ENCODE data around the gene EDIL3.
"Not testable (repeated sequence)": the region's sequence is repeated elsewhere in the genome, so short reads cannot be mapped to it uniquely, and the experiment has no call there.

EDIL3 gene

DNA sequence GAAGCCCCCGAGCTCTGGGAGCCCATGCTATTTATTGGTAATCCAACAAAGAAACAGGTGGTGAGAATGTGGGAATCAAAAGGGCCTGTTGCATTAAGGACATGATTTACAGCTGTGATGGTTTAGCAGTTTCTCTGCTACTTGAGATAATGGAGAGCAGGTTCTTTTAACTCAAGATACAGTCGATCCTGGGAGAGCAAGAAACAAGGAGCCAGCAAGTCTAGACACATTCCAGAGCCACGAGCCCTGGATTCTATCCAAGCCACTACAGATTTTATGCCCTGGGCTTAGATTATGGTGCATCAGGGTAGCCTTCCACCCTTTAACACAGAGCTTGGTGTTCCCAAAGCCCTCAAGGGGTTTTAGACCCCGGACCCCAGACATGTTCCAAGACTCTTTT, 87.0 kb downstream of the EDIL3 start:
- not testable (repeated sequence) for DNase-seq

DNA sequence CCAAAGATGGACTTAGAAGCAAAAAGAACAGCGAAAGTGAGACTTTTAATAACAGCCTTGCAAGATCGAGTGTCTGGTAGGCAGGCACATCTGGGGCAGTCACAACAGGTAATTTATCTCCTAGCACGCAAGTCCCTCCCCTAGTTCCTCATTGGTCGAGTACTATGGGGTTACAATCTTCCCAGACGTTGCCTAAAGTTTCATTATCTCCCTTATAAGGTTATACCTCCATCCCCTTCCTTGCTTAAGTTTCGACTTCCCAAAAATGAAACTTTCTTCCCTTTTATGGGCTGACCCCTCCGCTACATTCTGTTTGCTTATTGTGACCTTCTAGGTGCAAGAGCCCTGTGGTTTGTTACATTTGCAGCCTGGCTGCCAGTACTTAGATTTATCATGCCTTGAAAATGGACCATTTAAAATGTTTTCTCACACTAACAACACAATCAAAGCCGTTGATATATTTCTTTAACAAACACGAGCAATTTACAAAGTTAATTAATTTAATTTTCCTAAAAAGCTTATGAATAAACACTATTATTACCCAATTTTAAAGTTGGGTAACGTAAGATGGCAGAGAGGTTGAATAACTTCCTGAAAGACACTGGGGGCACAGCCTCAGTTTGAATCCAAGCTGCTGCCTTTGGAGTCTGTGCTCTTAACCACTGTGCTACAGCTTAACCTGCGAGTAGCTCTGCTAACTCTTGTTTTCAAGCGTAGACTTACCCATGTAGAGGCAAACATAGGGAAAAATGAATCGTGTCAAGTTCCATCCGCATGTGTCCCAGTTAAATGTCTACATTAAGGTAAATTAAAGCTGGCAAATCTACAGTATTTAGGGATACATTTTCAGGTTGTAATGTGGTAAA, 91.7 kb downstream of the EDIL3 start:
- peak; percentile 14 to 21 for DNase-seq

DNA sequence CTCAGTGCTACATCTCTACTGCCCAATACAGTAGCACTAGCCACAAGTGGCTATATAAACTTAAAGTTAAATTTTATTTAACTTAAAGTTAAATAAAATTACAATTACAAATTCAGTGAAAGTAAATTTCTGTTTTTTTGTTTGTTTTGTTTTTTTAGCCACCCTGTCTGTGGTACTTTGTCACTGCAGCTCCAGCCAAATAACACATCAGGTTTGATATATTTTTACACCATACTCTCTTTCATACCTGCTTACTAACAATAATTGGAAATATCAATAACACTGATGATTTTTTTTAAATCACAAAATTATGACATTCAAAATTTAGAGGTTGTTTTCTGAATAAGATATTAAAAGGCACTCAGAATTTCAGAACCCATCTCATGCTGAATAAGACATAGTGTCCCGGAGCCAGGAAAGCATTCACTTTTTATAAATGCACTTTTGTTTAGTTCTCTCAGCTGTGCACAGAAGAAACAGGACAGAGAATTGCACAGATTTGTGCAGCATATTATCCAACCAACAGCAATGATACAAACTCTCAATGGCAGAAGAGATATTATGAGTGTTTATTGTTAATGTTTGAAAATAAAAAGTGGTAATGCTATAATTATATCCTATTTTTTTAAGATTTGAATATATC, 92.6 kb downstream of the EDIL3 start:
- DNase-seq, result no peak

- DNase-seq, result no peak
Measured at GRCh38 chr5:84290673-84291072, 94.0 kb downstream of the EDIL3 start.

DNA sequence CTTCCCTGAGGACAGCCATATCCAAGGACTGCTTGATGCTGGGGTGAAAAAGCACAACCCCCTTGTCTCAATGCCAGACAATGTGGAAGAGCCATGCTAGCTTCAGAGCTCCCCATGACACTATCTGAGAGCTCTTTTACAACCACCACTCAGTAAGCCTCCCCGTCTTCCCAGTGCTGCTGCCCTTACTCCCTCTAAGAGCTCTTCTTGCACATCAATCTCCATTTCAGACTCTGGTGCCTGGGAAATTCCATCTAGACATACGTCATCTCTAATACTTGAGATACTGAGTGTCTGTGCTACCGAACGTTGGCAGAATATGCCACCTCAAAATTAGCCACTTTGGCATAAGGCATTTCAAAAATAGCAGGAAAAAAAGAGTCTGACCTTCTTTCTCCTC, 94.5 kb downstream of the EDIL3 start:
- no peak for DNase-seq

- peak in 1 of 2 donors; percentile 7 for DNase-seq
Measured at GRCh38 chr5:84287951-84288350, 96.7 kb downstream of the EDIL3 start.

- no peak for DNase-seq
Measured at GRCh38 chr5:84286662-84287061, 98.0 kb downstream of the EDIL3 start.

- DNase-seq, result no peak
Measured at GRCh38 chr5:84285641-84286637, 98.7 kb downstream of the EDIL3 start.

- no peak for DNase-seq
Measured at GRCh38 chr5:84281383-84281782, 103.3 kb downstream of the EDIL3 start.

DNA sequence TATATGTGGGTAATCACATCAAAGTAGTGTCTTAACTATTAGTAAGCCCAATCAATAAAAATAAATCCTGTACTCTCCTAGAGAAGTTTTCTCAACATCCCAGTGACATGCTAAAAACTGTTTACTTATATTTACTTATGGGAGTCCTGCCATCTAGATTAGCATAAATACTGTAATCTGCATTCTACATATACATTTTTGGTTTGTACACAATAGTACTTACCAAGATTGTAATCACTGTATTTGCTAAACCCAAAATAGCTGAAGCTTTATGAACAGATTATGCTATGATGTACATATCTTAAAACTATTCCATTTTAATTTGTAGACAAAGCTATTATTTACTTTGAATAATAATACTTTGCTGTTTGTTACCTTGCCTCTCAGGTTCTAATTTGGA, 105.4 kb downstream of the EDIL3 start:
- no peak for DNase-seq

DNA sequence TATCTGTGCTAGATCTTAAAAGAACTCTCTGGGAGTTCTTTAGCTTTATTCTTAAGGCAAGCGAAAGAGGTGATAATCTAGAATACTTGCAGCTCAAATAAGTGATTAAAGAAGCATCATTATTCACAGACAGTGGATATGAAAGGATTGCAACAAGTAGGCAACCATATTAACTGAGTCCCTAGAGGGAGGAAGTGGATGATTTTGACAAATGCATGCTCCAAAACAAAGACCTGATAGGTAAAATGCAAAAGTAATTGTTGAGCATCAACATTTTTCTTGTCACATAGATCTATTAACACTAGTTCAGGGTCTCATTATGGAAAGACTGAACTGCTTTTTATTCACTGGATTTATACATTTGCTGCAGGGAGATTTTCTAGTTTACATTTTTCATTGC, 109.1 kb downstream of the EDIL3 start:
- no peak for DNase-seq

GRCh38 chr5:84274585-84275468, 109.9 kb downstream of the EDIL3 start:
- peak; percentile 21 to 41 for DNase-seq

DNA sequence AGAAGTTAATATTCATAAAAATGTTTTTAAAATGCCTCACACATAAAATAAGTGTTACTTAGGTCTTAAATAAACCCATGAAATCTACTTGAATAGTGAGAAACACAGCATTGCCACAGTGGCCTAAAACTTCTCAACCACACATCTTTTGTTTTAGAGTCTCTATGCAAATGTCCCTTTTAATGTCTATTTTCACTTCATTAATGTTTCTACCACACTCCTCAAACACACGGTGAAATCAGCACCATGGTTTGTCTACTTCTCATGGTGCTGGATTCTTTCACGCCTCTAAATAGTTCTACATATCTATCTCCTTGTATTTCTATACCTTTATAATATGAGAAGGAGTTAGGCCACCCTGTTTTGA, 111.2 kb downstream of the EDIL3 start:
- no peak for DNase-seq

DNA sequence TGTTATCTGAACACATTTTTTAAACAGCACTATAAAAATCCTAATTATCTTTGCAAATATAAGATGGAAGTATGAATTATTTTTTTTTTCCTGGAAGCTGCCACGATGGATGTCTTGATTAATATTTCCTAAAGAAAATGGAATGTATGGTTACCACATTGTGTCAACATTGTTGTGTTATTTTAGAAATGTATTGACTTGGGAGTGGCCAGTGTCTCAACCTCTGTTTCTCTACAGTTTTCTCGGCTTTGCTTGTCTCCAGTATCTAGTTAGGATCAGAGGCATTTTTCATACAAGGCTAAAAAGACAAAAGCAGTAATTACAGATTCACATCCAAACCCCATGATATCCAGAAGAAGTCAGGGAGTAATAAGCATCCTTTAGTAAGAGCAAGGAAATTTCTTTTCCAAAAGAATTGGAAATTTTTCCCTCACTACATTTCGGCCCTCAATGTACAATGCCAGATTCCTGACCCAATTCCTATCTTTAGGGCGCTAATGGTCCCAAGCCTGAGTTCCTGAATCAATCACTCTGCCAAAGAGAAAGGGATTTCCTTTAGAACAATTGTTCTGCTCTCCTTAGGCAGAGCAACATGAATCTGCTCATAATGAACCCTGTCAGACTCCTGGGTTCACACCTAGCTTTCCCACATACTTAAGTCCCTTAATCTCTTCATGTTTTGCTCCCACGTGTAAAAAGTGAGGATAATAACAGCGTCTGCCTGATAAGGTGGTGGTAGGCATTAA, 111.7 kb downstream of the EDIL3 start:
- no peak for DNase-seq

DNA sequence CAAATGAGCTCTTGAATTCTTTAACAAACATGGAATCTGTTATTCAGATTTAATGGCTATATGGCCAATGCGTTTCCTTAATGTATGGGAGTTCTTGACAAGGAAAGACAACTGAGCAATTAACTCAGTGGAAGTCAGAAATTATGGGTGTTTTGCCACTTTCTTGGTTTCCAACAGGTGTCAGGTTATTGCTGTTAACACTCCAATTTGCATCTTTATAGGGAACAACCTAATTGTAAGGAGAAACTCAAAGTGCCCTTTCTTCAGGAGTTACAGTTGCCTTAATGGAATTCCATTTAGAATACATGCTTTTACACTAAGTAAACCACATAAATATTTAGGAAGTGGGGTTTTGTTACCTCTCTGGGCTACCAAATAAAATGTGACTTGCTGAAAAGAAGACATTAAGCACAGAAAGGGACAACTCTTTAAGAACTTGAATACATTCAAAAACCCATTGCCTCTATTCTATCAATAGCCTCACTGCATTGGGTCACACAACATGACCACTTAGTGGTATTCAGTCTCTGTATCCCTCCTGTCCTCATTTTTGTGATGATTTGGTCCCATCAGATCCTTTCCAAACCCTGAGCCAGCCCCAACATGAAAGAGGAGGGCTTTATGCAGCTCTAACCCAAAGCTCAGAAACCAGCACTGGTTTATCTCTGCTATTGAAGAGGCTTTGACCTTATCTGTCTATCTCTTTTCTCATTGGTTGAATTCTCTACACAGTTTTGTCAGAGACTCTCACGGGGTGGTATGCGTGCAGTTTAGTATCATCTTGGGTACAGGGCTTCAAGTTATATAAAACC, 118.7 kb downstream of the EDIL3 start:
- DNase-seq, result no peak

- DNase-seq, result no peak
Measured at GRCh38 chr5:84265130-84265529, 119.5 kb downstream of the EDIL3 start.

- no peak for DNase-seq
Measured at GRCh38 chr5:84260939-84261338, 123.7 kb downstream of the EDIL3 start.

DNA sequence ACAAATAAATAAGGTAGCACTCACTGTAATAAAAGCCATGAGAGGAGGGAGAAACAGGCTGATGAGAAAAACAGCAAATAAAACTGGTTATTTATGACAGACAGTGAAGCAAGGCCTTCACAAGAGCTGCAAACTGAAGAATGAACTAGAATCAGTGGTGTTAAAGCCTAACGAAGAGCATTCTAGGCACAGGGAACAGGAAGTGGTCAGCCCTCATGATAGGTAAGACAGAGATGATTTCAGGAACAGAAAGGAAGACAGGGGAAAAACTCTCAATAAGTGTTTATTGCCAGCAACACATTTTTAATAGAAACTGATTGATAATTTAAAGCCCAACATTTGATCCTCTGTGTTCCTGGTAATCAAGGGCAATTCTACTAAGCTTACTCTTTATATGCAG, 124.5 kb downstream of the EDIL3 start:
- no peak for DNase-seq

DNA sequence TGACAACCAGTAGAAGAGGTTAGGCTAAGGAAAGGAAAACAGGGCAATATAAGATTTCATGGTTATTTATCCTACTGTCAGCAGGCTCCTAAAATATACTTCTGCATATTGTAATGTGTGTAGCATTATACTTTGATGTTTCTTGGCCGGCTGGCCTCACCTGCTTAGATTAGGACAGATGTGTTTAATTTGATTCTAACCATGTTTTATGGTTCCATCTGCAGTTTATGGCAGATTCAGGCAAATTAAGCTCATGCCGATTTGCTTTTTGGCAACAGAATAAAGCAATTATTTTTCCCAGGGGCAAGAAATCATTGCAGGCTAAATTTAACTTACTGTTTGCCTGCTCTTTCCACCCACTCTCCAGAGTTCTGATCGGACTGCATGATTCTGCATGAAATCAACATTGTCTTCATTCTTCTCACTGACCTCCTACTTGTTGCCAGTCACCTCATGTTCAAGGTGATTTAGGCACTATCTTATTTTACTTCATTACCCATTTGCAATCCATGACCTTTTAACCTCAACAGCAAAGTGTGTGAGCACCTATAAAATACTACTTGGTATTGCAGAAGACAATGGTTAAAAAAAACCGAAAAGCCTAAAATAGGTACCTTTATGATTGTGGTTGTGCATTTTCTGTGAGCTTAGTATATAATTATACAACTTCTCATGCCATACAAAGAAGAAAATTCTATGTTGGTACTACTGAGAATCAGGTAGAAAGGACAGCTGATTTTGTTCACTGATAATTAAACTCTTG, 125.2 kb downstream of the EDIL3 start:
- no peak for DNase-seq

- DNase-seq, result no peak
Measured at GRCh38 chr5:84257061-84257460, 127.6 kb downstream of the EDIL3 start.

All from inflammatory macrophage (primary cell).